Heart left ventricle (tissue), 13 donors: ENCODE results near the gene ABHD16A.

ENCODE experiments used
- POLR2A ChIP-seq, 2 donors: fragments of 450-650 bp; IDR thresholded peaks; one replicate each; pipeline ENCODE4 v1.6.1; 2017; ENCODE audit warnings: antibody characterized with exemption in 2 of 2, mild to moderate bottlenecking in 2 of 2, moderate library complexity in 2 of 2
- TF ChIP-seq, protein P1 (sequence below), 12 donors: fragments of 200-600 bp; sonication (generic) in 4 of 12; IDR thresholded peaks; one replicate each; pipeline versions ENCODE4 v1.5.0 to v1.8.0; 2018 to 2022; ENCODE audit warnings: antibody characterized with exemption in 12 of 12, mild to moderate bottlenecking in 5 of 12
- donor health status: ischemic (EF 13 %, LVEDD 7.1; RV severe dilation, severe dysfunction).
- donor health status: DM: no; HTN: yes; CAD: no.
- donor health status: DM: no; HTN: no; CAD: no.
- donor health status: ischemic (EF 25% LVEDD 6.9; RV normal size, moderate dysfunction).
- donor health status: ischemic (EF 25% LVEDD 5.7; RV mildly dilated, moderate dysfunction).
- donor health status: ischemic (EF 35%, LVEDD 5.7; RV mildly dilated, moderate dysfunction).
- donor health status: nonischemic (EF 11% LVEDD 7.7; RV severe dilation, severe dysfunction).
- donor health status: DM: yes; HTN: yes; CAD: no.
- donor health status: PGD.
- donor health status: ischemic (EF 29% LVEDD 5.4; RV normal size, mild dysfunction).
- donor health status: nonischemic (EF 23%, LVEDD 6.1; RV moderate dilation, normal function).

DNA sequence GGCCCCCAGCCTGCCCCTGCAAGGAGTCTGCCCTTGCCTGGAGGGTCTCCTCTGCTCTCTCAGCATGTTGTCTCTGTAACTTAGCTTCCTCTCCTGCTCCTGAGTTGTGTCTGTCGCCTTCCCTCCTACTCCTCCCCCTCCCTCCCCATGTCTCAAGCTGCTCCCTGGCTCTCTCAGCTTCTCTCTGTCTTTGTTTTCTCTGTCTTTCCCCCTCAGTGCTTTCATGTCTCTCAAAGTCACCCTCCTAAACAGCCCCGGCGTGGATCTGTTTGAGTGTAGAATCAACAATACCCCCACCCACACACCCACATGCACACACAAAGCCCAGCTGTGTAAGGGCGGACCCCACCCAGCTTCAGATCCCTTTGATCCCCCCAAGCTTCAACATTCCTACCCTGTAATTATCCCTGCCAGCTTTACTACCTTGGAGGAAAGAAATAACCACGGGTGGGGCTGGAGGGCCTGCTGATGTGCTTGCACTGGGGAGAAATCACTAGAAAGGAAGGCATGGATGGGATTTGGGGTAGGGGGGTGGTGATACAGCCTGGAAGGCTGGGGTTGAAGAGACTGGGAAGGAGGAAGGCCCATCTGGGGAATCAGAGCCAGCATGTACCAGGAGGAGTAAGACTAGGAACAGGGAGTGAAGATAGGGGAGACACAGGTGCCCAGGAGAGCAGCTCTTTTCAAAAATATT, 11.0 kb upstream of the ABHD16A start:
- TF ChIP-seq, protein P1, sequence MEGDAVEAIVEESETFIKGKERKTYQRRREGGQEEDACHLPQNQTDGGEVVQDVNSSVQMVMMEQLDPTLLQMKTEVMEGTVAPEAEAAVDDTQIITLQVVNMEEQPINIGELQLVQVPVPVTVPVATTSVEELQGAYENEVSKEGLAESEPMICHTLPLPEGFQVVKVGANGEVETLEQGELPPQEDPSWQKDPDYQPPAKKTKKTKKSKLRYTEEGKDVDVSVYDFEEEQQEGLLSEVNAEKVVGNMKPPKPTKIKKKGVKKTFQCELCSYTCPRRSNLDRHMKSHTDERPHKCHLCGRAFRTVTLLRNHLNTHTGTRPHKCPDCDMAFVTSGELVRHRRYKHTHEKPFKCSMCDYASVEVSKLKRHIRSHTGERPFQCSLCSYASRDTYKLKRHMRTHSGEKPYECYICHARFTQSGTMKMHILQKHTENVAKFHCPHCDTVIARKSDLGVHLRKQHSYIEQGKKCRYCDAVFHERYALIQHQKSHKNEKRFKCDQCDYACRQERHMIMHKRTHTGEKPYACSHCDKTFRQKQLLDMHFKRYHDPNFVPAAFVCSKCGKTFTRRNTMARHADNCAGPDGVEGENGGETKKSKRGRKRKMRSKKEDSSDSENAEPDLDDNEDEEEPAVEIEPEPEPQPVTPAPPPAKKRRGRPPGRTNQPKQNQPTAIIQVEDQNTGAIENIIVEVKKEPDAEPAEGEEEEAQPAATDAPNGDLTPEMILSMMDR (IDR thresholded peaks at IDR 0.05), result no peak
- no peak for TF ChIP-seq POLR2A (IDR thresholded peaks at IDR 0.05)
